Fibroblast of lung (primary cell): ENCODE measurements around the gene FOXF2.

Experiments used
- EZH2 ChIP-seq: IDR thresholded peaks from 2 replicates; pipeline ENCODE4 v1.5.1; 2012; ENCODE audit warnings: low read length, control low read depth, mild to moderate bottlenecking; ENCODE audit errors: missing control alignments
- TF ChIP-seq, protein P1 (sequence below), 2 donors: IDR thresholded peaks in 1 of 2; conservative IDR thresholded peaks in 1 of 2; 1 replicate in 1 of 2; 2 replicates in 1 of 2; pipeline ENCODE4 v1.5.1; 2011 to 2012; ENCODE audit warnings: low read length in 2 of 2, control low read depth in 1 of 2, inconsistent platforms in 1 of 2, low read depth in 1 of 2, mild to moderate bottlenecking in 1 of 2

DNA sequence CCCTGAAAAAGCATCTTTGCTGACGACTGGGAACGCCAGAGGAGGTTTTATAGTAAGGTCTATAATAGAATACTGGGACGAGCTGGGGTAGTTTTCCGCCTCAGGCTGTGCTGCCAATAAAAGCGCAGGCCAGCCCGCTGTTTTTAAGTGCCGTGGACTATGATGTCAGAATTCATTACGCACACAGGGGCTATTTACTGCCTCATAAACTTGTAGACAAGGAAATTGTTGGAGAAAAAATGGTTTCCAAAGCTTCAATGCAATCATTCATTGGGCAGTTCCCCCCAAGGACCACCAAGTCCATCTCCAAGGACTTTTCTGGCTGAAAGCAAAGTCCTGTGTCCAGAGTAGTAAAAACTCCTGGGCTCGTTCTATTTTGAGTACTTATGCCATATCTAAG, 20.4 kb upstream of the FOXF2 start:
- TF ChIP-seq, protein P1, sequence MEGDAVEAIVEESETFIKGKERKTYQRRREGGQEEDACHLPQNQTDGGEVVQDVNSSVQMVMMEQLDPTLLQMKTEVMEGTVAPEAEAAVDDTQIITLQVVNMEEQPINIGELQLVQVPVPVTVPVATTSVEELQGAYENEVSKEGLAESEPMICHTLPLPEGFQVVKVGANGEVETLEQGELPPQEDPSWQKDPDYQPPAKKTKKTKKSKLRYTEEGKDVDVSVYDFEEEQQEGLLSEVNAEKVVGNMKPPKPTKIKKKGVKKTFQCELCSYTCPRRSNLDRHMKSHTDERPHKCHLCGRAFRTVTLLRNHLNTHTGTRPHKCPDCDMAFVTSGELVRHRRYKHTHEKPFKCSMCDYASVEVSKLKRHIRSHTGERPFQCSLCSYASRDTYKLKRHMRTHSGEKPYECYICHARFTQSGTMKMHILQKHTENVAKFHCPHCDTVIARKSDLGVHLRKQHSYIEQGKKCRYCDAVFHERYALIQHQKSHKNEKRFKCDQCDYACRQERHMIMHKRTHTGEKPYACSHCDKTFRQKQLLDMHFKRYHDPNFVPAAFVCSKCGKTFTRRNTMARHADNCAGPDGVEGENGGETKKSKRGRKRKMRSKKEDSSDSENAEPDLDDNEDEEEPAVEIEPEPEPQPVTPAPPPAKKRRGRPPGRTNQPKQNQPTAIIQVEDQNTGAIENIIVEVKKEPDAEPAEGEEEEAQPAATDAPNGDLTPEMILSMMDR (conservative IDR thresholded peaks at IDR 0.05 in 1 of 2, IDR thresholded peaks at IDR 0.05 in 1 of 2; ENCODE audit: low read depth in 1 of 2, low read length in 2 of 2): no peak
- TF ChIP-seq EZH2: no peak
